Stimulated activated CD8-positive, alpha-beta memory T cell treated with anti-CD3 and anti-CD28 coated beads, Interleukin-7, amount 100 ng/mL, for 1 hour (primary cell): Measurements from ENCODE around the gene CSNK1D.

ENCODE experiments used
- DNase-seq, 2 donors: peaks; one replicate each; pipeline ENCODE4 v3.0.0-alpha.2; 2020; ENCODE audit warnings: low read depth in 2 of 2

CSNK1D gene

DNA sequence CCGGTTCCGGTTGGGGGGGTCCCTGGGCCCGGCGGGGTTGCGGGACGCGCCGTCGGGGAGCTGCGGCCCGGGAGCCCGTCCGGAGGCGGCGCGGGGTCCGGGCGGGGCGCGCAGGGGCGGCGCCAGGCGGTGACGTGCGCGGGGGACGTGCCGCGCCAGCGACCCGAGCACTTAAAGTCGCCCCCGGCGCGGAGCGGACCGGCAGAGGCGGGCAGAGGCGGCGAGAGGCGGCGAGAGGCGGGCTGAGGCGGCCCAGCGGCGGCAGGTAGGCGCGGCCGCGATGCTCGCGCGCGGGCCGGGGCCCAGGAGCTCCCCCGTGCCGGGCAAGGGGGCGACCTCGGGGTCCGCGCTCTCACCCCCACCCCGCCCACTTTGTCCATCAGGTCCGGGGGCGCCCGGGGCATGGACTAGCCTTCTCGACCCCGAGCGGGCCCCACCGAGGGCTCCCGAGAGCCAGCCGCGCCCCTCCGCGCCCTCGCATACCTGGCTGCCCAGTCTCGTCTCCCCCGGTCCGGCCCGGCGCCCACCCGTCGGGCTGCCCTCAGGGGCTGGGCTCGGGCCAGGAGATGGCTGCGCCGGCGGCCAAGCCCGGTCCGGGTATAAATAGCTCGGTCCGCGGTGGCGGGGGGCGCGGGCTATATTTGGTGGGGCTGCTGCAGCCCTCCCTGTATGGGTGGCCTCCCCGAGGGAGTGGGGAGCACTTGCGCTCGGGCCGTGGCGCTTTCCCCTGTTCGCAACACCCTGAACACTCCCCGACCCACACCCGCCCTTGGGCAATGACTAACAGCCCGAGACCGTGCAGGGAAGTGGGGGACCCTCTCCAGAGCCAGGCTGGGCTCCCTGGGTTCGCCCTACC is 44.4 kb downstream of the CSNK1D start, which contains the start of gene SLC16A3:
SLC16A3 (plus strand) TSS at position 201 of the 856 bp plus-strand sequence. CDS start 6,967 bp downstream, outside the sequence.
- DNase-seq, result peak; percentile 31 to 48

DNA sequence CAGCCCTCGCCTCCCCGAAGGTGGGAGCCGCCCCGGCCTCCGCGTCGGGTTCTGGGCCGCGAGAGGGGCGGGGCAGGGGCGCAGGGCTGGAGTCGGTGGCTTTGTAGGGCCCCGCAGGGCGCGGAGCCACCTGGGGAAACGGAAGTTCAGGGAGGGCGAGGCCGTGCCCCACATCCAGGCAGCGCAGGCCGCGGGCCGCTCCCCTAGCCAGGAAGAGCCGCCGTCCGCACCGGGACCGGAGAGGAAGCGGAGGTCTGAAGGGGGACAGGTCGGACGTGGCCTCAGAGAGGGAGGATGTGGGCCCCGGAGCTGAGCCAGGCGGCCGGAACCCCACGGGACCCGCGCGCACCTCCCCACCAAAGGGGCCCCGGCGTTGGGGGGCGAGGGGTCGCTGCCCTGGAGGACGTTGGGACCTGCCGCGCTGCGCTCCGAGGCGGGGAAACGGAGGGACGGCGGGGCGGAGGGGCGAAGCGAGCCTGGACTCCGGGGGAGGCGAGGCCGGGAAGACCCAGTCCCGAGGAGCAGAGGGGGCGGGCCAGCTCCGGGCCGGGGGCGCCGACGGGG is 45.1 kb downstream of the CSNK1D start:
- no peak for DNase-seq

DNA sequence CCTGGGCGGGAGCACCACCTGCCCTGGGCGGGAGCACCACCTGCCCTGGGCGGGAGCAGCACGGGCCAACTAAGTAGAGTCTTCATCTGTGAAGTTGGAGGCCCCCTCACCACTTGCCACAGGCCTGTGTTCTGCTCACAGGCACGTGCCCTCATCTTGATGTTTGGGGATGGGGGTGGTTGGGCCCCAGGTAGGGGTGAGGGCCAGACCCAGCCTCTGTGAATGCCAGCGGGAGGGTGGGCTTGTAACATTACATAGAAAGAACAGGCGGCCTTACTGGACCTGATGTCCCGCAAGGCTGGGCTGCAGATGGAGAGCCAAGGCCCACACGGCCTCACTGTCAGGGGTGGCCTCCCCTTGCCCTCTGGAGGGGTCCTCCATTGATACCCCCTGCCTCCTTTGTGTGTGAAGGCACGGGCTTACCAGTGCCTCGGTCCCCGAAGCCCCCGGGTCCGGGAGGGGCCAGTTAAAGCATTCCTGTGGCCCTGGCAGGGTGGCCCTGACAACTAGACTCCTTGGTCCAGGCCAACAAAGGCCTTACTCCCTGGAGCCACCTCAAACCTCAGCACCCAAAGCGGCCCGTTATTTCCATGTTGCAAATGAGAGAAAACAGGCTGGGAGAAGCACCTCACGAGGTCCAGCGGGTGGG is 45.7 kb downstream of the CSNK1D start:
- no peak for DNase-seq

DNA sequence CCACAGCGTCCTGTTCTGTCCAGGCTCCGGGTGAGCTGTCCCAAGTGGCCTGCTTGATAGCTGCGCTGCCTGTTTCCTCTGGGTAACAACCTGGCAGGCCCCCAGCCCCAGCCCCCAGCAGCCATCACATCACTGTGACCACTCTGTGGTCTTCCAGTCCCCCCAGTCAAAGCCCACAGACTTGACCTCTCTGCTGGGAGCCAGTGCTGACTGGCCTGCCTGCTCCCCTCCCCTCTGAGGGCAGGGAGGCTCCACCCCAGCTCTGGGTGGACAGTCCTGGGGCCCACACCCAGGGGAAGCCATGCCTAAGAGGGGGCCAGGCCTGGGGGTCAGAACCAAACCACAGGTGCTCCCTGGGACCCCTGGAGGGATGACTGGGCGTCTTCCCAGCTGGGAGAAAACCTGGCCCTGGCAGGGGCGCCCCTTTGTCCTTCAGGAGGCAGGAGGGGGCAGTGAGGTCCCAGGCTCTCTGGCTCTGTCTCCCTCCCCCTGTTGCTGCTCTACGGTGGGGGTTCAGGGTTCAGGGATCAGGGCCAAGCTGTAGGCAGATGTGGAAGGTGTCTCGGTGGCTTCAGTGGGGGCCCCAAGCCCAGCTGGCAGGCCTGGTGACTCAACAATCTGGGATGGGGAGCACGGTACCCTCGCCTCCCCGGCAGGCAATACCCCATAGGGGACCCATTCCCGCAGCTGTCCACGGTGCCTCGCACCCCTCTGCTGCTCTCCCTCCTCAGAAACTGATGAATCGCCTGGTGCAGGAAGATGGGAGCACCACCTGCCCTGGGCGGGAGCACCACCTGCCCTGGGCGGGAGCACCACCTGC is 46.5 kb downstream of the CSNK1D start:
- no peak for DNase-seq

DNA sequence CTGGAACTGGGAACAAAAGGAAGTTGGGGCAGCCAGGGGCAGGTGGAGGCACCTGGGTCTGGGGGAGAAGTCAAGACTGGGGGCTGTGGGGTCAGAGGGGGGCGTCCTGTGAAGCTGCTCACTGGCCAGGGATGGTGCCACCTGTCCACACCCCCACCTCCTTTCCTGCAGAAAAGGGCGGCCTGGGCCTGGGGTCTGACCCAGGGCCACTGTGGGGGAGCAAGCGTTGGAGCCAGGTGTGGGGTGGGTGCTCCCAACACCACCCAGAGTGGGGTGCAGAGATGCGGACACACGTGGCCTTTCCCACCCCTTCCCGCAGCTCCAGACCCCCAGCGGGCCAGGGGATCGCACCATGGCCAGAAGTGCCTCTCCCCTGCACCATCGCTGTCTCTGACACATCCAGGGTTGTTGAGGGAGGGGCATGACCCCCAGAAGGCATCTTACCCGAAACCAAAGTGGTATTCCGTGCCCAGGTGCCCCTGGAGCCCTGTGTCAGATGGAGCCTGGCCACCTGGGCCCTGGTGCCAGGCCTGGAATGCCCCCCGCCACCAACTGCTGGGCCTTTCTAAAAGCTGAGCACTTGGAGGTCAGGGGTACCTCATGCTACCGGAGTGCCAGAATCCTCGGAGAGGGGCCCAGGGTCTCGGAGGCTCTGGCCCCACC is 47.2 kb downstream of the CSNK1D start:
- no peak for DNase-seq

DNA sequence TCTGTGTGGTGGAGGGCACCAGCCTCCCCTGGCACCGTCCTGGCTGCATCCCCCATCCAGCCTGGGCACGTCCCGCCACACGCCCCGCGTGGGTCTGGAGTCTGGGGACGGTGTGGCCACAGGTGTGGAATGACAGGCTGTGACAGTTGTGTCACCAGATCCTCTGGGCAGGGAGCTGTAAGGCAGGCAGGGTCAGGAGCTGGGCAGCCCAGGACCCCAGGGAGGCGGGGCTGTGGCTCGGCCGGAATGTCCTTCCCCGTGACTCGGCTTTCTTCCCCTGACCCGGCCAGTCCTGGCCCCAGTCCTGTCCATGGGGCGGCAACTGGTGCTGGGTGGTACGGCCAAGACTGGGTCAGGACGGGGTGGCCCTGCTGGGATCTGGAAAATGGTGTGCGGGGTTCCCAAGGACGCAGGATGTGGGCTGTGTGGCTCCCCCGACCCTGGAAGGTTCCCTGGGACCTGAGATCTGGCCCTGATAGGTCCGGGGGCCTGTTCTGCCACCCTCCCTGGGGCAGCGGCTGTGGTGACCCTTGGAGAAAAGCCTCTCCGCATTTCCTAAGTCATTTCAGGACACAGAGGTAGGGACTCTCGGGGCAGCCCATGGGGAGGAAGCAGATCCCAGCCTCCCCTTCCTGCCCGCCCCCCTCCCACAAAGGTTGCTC is 48.0 kb downstream of the CSNK1D start:
- no peak for DNase-seq

DNA sequence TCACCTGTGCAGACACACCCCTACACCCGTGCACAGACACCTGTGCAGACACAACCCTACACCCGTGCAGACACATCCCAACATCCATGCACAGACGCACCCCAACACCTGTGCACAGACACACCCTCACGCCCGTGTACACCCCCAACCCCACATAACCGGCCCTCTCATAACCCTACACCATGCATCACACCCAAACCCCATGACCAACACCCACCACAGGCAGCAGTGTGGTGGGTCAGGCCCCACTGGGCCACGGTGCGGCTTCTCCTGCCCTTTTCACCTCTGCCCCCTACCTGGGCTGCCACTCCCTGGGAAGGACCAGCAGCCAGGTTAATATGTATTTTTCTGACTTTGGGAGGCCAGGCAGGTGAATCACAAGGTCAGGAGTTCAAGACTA is 48.8 kb downstream of the CSNK1D start:
- no peak for DNase-seq

DNA sequence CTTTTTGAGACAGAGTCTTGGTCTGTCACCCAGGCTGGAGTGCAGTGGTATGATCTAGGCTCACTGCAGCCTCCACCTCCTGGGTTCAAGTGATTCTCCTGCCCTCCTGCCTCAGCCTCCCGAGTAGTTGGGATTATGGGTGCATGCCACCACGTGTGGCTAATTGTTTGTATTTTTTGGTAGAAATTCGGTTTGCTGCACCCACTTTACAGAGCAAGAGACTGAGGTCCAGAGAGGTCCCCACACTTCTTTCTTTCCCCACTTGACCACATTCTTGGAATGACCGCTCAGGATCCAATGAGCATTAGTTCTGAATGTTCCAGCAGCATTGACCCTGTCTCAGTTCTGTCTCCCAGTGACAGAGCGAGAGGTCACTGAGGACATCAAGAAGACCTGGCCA is 50.0 kb downstream of the CSNK1D start:
- no peak for DNase-seq

DNA sequence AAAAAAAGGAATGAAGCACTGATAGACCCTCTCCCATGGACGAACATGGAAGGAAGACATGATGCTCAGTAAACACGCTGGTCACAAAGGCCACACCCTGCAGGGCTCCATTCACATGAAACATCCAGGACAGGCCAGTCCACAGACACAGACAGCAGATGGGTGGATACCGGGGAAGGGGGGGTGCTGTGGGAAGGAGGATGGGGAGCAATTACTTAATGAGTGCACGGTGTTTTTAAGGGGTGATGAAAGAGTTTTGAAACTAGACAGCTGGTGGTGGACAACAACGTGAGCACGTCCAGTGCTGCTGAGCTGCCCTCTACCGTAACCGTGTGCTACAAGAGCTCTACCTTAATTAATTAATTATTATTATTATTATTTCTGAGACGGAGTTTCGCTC is 50.7 kb downstream of the CSNK1D start:
- DNase-seq, result no peak

DNA sequence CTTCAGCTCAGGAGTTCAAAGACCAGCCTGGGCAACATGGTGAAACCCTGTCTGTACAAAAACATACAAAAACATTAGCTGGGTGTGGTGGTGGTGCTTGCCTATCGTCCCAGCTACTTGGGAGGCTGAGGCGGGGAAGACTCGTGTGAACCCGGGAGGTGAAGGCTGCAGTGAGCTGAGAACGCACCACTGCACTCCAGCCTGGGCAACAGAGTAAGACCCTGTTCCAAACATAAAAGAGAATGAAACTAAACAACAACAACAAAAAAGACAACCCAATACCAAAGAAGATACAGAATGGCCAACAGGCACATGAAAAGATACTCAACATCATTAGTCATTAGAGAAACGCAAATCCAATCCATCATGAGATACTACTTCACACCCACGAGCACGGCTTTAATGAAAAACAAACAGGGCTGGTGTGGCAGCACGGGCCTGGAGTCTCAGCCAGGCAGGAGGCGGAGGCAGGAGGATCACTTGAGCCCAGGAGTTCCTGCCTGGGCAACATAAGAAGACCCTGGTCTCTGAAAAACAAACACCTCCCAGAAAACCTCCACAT is 52.1 kb downstream of the CSNK1D start:
- DNase-seq, result no peak

DNA sequence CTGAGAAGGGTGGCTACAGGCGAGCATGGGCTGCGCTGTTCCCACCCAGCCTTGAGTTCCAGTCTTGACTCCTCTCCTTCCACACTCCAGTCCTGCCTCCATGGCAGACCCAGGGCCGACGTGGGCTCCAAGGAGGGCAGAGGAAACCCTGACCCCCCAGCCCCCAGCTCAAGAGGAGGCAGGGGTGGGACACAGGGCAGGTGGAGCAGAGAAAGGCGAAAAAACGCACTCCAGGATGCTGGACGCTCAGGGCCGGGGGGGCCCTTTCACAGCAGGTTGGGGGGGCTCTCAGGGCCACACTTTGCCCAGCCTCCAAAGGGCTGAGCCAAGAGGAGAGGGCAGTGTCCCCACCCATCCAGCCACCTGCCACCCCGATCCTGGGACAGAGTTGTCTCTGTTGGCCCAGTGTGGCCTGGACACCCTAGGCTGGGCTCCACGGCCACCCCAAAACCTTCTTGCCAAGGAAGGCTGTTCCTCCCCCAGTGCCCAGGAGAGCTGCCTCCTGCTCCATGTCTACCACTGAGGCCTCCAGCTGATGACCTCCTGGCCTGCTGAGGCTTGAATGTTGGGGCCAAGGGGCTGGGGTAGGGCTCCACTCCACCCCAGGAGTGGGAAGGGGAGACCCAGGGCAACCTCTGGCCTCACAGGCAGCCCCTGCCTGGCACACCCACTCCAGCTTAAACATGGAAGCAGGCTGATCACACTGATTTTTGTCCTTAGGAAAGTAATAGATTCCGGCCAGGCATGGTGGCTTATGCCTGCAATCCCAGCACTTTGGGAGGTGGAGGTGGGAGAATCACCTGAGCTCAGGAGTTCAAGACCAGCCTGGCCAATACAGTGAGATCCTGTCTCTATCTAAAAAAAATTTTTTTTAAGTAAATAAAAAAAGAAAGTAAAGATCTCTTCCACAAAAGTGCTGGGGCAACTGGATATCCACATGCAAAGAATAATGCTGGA is 53.5 kb downstream of the CSNK1D start:
- no peak for DNase-seq

DNA sequence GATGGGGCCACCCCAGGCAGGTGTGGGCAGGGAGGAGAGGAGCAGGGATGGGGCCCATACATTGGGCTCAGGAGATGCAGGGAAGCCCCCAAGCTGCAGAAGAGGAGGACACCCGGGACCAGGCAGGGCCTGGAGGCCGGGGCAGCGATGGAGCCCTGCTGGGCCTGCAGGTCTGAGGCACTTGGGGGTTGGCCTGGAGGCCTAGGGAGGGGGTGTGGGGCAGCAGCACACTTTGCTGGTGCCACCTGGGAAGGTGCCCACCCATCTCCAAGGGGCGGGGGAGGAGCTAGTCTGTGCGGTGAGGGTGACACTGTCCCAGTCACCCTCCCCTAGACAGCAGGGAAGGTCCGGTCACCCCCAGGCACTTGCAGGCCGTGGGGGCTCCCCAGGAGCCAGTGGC is 54.4 kb downstream of the CSNK1D start:
- no peak for DNase-seq

DNA sequence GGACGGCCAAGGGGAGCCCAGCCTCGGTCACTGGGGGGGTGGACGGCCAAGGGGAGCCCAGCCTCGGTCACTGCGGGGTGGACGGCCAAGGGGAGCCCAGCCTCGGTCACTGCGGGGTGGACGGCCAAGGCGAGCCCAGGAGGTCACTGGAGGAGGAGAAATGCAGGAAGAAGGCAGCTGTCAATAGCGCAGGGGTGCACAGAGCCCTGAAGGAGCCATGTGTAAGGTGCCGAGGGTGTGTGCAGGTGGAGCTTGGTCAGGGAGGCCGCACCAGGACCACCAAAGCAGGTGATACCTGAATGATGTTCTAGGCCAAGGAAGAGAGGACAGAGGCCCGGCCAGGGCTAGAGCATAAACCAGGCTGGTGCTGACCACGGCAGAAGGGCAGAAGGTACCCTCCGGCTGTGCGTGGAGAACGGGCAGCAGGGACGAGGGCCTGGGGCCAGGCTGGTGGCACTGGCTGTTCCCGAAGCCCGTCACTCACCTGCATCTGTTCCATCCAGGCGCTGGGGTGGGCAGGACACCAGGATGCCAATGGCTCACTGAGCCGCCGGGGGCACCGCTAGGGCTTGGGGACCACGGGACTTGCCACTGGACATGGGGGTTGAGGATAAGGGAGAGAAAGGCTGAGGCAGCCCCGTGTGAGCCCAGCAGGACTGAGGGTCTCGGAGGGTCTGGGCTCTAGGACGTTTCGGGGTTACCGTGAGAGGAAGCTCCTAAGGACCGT is 55.0 kb downstream of the CSNK1D start:
- no peak for DNase-seq

DNA sequence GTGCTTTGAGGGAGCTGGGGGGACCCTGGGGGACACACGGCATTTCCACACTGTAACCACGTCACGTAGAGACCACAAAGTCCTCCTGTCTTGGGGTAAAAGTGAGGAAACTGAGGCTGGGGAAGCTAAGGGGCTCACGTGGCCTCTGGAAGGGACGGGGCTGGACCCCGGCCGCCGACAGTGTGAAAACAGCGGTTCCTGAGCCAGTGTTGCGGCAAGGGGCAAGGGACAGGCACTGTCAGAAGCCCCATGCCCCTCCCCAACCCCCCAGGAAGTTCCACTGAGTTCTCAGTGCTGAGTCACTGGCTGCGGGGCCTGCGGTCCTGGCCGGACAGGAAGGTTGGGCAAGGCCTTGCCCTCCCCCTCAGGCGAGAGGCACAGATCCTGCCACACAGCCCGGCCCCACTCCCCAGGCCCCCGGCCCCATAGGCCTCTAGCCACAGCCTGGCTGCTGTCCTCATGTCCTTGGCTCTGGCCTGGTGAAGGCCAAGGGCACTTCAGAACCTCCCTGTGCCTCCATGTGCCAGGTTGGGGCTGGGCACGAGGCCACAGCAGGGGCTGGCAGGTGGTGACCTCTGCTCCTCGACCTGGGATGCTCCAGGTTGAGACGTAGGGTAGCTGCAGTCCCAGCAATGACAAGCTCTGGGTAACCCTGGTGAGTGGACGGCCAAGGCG is 55.8 kb downstream of the CSNK1D start:
- DNase-seq, result no peak

DNA sequence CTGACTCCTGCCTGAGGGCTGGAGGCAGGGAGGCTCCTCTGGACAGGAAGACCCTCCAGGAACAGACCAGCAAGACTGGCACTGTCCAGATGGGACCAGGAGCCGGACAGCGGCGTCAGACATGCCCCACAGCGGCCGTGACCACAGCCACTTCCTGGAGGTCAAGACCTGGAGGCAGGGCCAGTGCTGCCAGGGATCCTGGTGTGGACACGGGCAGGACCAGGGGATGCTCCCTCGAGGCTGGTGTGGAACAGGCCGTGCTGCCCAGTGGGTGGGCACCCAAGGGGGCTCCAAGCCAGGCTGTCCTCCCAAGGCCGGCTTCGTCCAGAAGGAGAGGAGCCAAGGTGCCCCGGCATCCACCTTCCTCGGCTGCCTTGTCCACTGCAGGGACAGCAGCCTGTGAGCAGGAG is 56.4 kb downstream of the CSNK1D start:
- DNase-seq, result no peak

DNA sequence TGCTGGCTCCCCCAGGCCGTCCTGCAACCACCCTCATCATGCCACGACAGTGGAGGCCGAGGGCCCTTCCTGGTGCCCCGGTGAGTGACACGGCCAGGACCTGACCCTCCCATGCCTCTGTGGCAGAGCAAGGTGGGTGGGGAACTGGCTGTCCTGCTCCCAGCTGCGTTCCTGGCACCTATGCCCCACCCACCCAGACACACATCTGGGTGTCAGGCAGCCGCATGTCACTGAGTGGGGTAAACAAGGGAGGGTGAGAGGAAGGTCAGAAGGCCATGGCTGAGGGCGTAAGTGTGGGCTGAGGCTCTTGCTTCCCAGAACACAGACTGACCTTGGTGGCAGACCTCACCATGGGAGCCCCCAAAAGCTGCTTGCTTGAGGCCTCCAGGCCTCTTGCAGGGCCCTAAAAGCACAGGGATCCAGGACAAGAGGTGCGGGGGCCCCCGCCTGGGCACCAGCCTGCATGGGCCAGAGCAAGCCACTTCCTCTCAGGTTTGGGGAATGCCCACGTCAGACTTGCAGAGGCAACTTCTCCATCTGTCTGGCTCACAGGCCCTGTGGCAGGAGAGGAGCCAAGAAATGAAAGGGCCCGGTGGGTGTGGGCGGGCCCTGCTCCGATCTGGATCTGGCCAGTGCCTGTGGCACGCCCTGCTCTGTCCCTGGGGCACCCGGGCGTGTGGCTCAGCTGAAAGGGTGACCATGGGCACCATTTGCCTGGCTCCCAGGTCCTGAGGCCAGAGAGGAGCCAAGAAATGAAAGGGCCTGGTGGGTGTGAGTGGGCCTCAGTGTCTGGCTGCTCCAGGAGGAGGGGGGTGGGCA is 57.0 kb downstream of the CSNK1D start:
- no peak for DNase-seq

DNA sequence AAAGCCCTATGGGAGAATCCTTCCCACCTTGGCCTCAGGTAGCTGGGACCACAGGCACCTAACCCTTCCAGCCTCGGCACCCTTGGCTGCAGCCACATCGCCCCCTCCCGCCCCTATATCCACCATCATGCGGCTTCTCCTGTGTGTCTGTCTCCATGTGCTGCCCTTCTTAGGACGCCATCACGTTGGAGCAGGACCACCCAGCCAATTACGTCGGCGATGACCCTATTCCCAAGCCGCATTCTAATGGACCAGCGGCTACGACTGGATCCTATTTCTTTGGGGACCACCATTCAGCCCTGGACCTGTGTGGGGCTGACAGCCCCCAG is 57.6 kb downstream of the CSNK1D start:
- DNase-seq, result no peak
